ENCODE measurements around the gene PODXL2.

PODXL2 gene, protein sequence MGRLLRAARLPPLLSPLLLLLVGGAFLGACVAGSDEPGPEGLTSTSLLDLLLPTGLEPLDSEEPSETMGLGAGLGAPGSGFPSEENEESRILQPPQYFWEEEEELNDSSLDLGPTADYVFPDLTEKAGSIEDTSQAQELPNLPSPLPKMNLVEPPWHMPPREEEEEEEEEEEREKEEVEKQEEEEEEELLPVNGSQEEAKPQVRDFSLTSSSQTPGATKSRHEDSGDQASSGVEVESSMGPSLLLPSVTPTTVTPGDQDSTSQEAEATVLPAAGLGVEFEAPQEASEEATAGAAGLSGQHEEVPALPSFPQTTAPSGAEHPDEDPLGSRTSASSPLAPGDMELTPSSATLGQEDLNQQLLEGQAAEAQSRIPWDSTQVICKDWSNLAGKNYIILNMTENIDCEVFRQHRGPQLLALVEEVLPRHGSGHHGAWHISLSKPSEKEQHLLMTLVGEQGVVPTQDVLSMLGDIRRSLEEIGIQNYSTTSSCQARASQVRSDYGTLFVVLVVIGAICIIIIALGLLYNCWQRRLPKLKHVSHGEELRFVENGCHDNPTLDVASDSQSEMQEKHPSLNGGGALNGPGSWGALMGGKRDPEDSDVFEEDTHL

DNA sequence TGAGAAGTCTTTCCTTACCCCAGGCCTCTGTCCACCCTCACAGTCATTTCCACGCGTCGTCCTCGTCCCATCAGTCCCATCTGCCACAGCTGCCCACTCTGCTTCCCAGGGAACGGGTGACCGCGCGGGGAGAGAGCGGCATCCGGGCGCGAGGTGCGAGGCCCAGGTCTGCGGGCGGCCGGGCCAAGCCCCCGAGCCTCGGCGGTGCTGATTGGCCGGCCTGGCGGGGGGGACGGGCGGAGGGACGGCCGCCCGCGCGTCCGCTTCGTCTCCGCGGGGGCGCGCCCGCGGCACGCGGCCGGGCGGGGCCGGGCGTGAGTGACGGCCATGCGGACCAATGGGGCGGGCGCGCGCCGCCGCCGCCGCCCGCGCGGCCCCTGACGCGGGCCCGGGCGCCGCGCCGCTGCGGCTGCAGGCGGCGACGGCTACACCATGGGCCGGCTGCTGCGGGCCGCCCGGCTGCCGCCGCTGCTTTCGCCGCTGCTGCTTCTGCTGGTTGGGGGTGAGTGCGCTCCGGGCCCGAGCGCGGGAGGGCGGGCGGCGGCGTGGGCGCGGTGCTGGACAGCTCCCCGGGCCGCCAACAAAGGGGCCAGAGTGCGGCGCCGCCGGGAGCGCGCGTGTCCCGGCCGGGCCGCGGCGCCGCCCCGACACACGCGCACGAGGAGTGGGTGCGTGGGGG, at the start of gene PODXL2:
TSS of gene PODXL2 (plus strand) at position 398 of the 679 bp plus-strand sequence. CDS start at position 433, 35 bp downstream.
- no peak for DNase-seq

DNA sequence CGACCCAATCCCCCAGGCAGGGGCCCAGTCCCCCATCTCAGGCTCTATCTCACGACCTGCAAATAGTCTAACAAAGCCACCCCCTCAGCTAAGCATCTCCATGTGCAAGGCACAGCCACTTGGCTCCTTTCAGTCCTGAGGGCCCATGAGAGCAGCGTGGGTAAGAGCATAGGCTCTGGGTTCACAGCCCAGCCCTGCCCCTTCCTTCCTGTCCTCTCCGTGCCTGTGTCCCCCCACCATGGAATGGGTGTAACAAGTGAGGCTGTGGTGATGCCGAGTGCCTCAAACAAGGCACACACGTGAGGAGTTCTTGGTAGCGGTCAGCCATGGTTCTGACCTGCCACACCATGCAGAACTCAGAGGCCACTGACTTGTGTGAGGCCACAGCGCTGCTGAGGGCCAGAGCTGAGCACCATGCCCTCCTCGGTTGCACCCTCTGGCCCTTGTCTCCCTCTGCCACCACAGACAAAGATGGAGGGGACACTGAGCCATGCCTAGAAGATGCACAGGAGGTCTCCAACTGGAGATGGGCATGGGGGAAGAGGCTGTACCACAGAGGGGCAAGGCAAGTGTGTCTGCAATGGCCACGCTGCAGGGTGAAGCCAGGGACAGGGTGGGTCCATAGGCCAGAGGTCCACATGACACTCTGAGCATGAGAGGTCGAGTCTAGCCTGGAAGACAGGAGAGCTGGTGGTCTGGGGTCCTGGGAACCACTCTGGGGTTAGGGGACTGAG, 48.5 kb upstream of the PODXL2 start:
- no peak for DNase-seq

DNA sequence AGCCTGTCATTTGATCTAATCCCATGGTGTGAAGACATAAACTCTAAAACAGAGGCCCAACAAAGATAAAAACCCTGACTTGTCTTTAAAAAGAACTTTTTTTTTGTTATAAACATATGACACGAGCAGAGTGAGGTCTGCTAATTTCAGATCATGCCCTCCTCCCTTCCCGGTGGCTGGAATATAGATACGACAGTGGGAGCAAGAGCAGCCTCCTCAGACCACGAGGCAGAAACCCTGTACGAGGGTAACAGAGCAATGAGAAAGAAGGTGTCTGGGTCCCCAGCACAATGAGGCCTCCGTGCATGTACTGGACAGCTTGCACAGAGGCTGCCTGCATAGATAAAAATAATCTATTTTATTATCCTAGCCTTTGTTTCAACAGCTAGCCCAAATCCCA, 44.3 kb upstream of the PODXL2 start:
- DNase-seq: no peak

DNA sequence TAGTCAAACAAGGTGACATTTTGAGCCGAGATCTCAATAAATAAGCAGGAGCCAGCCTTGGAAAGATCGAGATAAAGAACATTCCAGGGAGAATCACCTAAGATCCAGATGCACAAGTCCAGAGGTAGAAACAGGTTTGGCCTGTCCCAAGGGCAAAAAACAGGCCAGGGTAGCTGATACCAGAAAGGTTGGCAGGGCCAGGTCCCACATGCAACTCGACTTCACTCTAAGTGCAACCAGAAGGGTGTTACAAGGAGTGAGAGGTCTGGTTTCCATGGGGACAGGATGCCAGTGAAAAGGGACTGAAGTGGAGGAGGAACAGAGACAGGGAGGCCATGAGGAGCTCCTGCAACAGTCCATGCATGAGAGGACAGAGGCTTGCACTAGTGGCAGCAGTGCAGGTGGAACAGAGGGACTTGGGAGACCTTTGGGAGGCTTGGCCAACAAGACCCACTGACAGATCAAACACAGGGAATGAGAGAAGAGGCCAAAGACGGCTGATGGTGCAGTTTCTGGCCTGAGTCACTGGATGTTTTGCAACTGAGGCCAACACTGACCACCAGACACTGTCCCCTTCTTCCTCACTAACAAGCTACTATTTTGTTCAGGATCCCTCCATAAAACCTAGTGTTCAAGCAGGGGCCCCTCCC, 43.7 kb upstream of the PODXL2 start:
- no peak for DNase-seq

DNA sequence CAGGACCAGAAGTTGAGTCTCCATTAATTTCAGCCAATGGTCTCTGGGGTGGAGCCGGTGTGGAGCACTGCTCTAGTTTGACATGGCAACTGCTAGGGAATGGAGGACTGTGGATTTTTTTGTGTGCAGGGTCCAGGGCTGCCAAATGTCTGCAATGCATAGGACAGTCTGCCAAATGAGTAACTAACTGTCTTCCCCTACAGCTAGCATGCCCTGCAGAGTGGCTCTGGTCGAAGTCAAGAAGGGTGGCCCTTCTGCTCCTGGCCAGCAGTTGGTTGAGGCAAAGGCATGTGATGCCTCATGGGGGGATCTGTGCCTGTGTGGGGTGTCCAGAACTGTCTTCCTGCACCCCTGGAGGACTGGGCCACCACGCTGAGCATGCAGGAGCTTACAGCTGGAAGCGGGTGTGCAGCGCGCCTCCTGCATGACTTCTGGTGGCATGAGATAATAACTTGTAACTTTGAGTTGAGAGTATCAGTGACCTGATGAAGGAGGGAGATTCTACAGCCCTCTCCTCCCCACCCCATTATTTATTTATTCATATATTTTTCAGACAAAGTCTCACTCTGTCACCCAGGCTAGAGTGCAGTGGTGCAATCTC, 43.1 kb upstream of the PODXL2 start:
- no peak for DNase-seq

DNA sequence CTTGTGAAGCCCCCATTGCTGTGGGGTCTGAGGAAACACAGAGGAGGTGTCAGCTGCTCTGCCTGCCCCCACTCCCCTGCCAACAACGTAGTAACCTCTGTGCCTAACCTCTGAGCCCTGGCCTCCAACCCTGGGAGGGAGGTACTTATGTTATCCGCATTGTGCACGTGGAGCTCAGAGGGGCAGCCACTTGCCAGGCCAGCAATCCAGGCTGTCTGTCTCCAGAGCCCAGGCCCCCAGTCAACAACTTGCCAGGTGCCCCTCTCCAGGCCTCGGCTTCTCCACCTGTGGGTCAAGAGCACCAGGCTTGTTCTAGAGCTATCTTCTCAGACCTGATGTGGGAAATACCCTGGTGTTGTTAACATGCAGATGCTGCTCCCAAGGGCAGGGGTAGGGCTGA, 41.1 kb upstream of the PODXL2 start:
- DNase-seq: no peak

DNA sequence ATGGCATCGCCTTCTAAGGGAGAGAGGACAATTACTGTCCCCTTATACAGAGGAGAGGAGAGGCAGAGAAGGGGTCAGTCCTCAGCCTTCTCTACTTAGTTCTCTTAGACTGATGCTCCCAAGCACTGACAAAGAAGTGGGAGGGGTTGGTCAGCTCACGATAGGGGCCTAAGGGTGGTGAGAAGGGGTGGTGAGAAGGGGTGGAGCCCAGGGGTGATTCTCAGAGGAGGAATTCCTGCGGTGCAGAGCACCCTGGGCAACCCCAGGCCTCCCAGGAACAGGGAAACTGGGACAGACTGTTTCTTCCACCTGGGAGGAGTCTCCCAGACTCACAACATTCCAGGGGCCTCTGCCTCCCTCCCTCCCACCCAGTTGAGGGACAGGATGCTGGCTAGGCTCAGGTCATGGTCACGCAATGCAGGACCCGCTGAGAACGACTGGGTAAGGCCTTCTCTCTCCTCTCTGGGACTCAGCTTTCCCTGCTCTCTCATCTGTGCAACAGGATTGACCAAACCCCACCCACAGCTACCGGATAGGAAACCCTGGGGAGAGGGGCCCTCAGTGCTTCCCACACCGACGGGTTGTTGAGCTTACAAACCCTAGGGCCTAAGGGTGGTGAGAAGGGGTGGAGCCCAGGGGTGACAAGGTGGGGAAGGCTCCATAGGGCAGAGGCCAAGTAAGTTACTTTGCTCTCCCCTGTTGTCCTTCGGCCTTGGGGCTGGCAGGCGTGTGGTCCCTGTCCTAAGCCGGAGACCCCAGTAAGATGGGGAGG, 40.0 kb upstream of the PODXL2 start:
- peak; percentile 78 for DNase-seq

DNA sequence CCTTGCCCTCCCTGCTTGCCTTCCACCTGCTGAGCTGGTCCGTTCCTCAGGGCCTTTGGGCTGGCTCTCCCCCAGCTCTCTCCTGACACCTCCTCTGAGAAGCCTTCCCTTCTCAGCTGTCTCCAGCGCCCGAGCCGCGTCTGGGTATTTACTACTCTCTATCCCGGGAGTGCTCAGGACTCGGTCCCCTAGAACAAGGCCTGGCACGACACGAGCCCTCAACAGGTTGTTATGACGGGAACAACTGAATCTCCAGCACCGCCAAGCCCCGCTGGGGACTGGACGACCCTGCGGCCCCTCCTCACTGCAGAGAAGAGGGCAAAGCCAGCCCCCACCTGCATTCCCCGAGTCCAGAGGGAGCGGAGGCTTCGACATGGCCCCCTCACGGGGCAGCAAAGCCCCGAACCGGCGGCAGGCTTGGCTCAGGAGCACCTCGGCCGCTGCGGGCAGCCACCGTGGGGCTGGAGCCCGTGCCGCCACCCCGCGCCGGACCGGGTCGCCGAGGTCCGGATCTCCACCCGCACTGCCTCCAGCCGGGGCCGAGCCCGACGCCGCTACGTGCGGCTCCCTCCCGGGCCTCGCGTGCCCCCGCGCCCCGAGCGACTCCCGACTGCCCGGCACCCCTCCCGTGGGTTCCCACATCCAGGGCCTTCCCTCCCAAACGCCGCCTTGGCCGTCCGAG, 39.2 kb upstream of the PODXL2 start:
- DNase-seq: no peak

DNA sequence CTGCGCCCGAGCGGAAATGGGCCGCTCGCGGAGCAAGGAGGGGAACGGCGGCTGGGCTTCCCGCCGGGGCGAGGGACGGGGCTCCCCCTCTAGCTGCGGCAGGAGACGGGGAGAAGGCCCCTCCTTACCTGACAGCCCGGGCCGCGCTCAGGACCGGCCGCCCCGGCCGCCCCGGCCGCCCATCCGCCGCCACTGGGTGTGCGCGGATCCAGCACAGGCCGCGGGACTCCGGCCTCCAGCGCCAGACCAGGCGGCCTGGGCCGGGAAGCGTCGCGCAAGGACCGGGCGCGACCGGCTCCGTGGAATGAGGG, 38.7 kb upstream of the PODXL2 start:
- DNase-seq: no peak

DNA sequence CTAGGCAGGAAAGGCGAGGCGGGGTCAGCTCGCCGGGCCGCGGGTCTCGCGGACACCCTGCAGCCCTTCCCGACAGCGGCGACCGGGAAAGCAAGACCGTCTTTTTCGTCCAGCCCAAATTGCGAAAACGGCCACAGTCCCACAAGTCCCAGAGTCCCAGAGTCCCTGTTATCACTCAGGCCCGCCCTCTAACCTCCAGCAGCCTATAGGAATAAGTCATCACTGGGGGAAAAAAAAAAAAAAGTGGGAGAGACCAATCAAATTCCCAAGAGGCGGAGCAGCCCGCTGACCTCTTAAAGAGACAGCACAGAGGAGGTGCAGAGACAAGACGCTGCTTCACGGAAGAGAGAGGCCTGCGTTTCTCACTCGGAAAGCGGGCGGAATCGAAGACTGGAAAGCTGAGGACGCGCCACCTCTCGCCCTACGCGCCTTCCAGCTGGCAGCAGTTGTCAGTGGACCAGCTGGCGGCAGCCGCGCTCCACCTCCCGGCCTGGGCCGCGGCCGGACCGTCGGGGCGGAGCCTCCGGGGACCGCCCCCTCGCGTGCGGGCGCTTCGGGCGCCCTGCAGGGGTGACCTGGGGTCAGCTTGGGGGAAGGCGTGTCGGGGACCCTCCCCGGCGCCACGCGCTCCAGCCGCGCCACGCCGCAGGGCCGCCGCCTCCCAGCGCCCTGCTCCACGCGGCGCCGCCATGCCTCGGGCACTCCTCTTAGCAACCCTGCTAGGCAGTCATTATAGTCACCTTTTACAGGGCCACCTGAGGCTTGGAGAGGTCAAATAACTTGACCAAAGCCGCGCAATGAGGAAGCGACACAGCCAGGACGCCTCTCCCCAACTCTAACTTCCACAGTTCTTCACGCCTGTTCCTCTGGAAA, 38.2 kb upstream of the PODXL2 start, which contains the start of gene TPRA1:
TSS of gene TPRA1 (minus strand) at position 141 of the 873 bp plus-strand sequence. CDS start 10,587 bp downstream, outside the sequence.
- DNase-seq: peak; percentile 98

DNA sequence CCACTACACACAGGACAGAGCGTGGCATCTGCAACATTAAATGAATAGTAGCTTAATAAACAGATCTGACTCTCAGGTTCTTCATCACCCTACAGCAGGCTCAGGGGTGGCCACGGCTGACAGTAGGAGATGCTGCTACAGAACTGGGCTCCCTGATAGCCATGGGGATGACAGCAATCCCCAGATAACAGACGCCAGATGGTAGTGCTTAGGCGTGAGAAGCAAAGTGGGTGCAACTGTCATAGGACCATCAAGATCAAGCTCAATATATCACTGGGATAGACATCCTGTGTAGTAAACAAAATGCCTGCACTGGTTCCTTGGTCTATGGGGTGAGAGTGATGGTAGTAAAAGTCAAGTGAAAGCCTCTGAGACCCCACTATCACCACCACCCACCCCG, 35.8 kb upstream of the PODXL2 start:
- no peak for DNase-seq

DNA sequence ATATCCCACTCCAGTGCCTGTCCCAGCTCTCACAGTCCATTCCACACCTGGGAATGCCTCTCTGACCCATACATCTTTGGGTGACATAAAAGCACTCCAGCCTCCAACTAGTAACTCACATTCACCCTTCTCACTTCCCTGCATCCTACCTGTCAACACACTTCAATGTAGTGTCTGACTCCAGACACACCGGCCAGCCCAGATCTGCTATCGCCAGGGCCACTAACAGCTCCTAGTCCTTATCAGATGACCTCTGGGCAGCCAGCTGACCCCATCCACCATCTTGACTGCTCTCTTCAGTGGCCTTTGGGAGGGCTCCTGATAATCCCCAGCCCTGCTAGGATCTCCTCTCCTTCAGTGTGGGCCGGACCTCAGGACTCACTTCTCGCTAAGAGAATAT, 33.7 kb upstream of the PODXL2 start:
- DNase-seq: no peak

DNA sequence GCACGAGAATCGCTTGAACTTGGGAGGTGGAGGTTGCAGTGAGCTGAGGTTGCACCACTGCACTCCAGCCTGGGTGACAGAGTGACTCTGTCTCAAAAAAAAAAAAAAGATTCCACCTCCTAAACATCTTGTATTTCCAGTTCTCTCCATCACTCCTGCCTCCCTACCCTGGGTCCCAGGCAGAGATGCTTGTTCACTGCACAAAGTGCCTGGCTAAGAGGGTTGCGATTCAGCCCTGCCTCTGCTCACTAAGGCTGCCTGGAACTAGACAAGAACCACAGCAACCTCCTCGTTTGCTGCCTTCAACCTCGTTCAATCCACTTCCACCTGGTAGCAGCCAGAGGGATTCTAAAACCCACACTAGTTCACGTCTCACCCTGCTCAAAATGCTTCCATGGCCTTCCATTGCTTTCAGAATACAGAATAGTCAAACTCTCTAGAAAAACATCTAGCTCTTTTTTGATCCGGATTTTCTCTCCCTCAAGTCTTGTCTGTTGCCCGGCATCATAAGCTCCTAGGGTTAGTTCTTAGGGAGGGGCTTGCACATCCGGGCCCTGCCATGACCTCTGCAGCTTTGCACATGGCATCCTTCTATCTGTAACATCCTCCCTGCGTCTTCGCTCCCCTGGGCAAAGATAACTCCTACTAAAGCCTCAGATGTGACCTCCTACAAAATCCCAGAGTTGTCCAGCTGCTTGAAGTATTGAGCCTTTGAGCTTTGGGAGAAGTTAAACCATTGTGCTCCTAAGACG, 31.8 kb upstream of the PODXL2 start:
- no peak for DNase-seq

DNA sequence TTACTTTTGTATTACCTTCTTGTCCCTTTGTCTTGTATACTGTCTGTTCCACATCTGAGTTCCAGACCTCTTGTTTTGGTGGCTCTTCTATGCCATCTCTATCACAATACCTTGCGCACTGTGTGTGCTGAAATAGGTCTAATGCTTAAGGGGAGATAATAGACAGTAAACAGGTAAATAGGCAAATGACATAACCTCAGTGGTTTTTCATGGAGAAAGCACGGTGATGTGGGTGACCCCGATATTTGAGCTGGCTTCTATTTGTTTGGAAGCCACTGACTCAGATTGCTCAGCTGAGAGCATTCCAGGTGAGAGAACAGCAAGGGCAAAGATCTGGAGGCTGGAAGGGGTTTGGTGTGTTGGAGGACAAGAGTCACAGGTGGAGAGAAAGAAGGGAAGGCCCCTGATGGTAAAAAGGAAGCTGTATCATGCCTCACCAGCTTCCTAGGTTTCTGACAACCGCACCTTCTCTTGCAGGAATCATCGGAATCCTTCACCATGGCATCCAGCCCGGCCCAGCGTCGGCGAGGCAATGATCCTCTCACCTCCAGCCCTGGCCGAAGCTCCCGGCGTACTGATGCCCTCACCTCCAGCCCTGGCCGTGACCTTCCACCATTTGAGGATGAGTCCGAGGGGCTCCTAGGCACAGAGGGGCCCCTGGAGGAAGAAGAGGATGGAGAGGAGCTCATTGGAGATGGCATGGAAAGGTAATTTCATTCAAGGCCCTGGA, 30.0 kb upstream of the PODXL2 start:
- no peak for DNase-seq

DNA sequence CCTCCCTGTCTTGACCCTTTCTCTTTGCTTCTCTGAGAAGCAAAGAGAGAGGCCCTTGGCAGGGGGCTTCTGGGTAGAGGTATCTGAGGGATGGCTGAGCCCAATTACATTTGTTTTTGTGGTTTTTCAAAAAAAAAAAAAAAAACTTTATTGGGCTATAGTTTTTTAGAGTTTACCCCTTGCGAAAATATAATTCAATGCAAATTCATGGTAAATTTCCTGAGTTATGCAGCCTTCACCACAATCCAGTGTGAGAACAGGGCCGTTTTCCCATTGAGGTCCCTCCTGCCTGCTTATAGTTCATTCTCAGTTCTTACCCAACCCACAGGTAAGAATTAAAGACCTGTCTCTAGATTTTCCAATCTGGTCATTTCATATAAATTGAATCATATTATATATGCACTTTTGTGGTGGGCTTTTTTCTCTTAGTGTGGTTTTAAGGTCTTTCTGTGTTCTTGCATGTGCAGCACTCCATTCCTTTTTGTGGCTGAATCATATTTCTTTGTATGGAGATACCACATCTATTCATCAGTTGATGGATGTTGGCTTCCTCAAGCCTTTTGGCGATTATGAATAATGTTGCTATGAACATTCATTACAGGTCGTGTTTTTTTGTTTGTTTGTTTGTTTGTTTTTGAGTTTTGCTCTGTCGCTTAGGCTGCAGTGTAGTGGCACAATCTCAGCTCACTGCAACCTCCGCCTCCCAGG, 28.1 kb upstream of the PODXL2 start:
- DNase-seq: no peak

DNA sequence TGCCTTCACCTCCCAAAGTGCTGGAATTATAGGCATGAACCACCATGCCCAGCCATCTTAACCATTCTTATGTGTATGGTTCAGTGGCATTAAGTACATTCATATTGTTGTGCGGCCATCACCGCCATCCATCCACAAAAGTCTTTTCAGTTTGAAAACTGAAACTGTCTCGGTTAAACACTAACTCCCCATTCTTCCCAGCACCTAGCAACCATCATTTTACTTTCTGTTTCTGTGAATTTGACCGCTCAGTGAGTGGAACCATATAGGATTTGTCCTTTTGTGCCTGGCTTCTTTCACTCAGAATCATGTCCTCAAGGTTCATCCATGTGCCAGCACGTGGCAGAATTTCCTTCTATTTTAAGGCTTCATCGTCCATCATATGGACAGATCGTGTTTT, 24.9 kb upstream of the PODXL2 start:
- no peak for DNase-seq

DNA sequence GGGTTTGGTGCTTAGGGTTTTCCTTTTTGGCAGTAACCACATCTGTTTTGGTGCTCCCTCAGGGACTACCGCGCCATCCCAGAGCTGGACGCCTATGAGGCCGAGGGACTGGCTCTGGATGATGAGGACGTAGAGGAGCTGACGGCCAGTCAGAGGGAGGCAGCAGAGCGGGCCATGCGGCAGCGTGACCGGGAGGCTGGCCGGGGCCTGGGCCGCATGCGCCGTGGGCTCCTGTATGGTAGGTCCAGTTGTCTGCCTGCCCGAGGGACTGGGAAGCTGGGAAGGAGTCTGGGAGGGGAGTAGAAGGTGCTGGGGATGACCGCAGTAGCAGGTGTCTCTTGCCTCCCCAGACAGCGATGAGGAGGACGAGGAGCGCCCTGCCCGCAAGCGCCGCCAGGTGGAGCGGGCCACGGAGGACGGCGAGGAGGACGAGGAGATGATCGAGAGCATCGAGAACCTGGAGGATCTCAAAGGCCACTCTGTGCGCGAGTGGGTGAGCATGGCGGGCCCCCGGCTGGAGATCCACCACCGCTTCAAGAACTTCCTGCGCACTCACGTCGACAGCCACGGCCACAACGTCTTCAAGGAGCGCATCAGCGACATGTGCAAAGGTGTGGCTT, 24.3 kb upstream of the PODXL2 start:
- no peak for DNase-seq

All from kidney glomerular epithelial cell (primary cell).